GM12864 (cell line): Measurements from ENCODE around the gene IFNAR2.

Source experiments
- DNase-seq: peaks from one replicate; pipeline ENCODE4 v3.0.0-alpha.2; 2011; ENCODE audit warnings: low read depth
- H3K4me3 ChIP-seq: 2 replicates; pipeline ENCODE4 v1.5.1; 2011; ENCODE audit warnings: mild to moderate bottlenecking, low read depth, low read length, control low read depth
- CTCF ChIP-seq: IDR thresholded peaks from 2 replicates; pipeline ENCODE4 v1.5.1; 2011; ENCODE audit warnings: low read depth, mild to moderate bottlenecking, moderate library complexity, low read length, control low read depth, inconsistent platforms; ENCODE audit errors: missing control alignments

The IFNAR2 gene

GRCh38 chr21:33205476-33205875 lies 24.3 kb upstream of the IFNAR2 start:
- peak; percentile 65 for DNase-seq
- H3K4me3 ChIP-seq = peak overlapping the region; percentile 9; the same call in 1 of the 2 replicates
- TF ChIP-seq CTCF = peak; percentile 32

GRCh38 chr21:33206771-33207281 lies 22.9 kb upstream of the IFNAR2 start:
- no peak overlapping the region for H3K4me3 ChIP-seq
- DNase-seq = no peak
- TF ChIP-seq CTCF = no peak

GRCh38 chr21:33207449-33208149 lies 22.1 kb upstream of the IFNAR2 start:
- H3K4me3 ChIP-seq = no peak overlapping the region
- TF ChIP-seq CTCF = no peak
- DNase-seq = no peak

GRCh38 chr21:33208534-33208933 lies 21.2 kb upstream of the IFNAR2 start:
- no peak overlapping the region for H3K4me3 ChIP-seq
- TF ChIP-seq CTCF = no peak
- DNase-seq = no peak

GRCh38 chr21:33211305-33211704 lies 18.4 kb upstream of the IFNAR2 start:
- H3K4me3 ChIP-seq = no peak overlapping the region
- no peak for DNase-seq
- no peak for TF ChIP-seq CTCF

GRCh38 chr21:33211732-33212131 lies 18.0 kb upstream of the IFNAR2 start:
- H3K4me3 ChIP-seq = no peak overlapping the region
- DNase-seq = no peak
- no peak for TF ChIP-seq CTCF
